SH-SY5Y (cell line): ENCODE results near the gene CMSS1.

Source experiments
- GATA2 ChIP-seq: IDR thresholded peaks from 2 replicates; pipeline ENCODE4 v1.6.1; 2011; ENCODE audit warnings: mild to moderate bottlenecking, low read depth, low read length
- GATA3 ChIP-seq: IDR thresholded peaks from 2 replicates; pipeline ENCODE4 v1.6.1; 2011; ENCODE audit warnings: low read depth, mild to moderate bottlenecking, low read length, moderate library complexity

DNA sequence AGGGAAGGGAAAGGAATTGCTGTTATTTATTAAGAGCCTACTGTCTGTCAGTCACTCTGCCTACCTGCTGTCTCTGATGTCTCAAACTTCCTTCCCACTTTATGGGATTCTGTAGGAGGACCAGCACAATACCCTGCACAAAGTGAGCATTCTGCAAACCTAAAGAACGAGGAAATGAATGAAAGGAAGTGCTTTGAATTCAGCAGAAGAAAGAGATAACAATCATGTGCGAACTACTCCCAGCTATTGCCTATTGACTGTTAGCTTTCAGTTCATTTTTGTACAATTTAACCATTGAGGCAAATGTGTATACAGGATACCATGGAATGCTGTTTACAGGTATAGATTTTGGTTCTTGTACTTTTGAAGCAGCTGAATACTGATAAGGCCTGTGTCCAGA is 66.8 kb downstream of the CMSS1 start:
- TF ChIP-seq GATA3: no peak
- peak; percentile 23; the same call in 1 of the 2 replicates for TF ChIP-seq GATA2
